HG02943 (cell line): ENCODE measurements around the gene TBC1D4.

ENCODE experiments used
- ATAC-seq: cut with Tn5 transposase; IDR thresholded peaks from one replicate; pipeline ENCODE4 v1.9.1; 2021; ENCODE audit warnings: mild to moderate bottlenecking, low read depth, moderate library complexity; ENCODE audit not compliant: unreplicated experiment

TBC1D4 gene

GRCh38 chr13:75422028-75422427, 59.9 kb downstream of the TBC1D4 start:
- no peak for ATAC-seq

GRCh38 chr13:75421133-75421532, 60.8 kb downstream of the TBC1D4 start:
- ATAC-seq, result no peak

- ATAC-seq, result no peak
These were observed 62.3 kb downstream of the TBC1D4 start for GRCh38 chr13:75419656-75420055.

- ATAC-seq, result no peak
These were observed 63.0 kb downstream of the TBC1D4 start for GRCh38 chr13:75418997-75419396.

GRCh38 chr13:75418186-75418843, 63.7 kb downstream of the TBC1D4 start:
- no peak for ATAC-seq

- no peak for ATAC-seq
These were observed 64.3 kb downstream of the TBC1D4 start for GRCh38 chr13:75417656-75418055.

- ATAC-seq, result no peak
These were observed 65.0 kb downstream of the TBC1D4 start for GRCh38 chr13:75417012-75417384.

- ATAC-seq, result no peak
These were observed 65.5 kb downstream of the TBC1D4 start for GRCh38 chr13:75416327-75417011.

GRCh38 chr13:75415694-75416093, 66.3 kb downstream of the TBC1D4 start:
- ATAC-seq, result no peak

- no peak for ATAC-seq
These were observed 66.8 kb downstream of the TBC1D4 start for GRCh38 chr13:75415171-75415570.

- no peak for ATAC-seq
These were observed 67.7 kb downstream of the TBC1D4 start for GRCh38 chr13:75414036-75414827.

GRCh38 chr13:75411924-75412537, 69.9 kb downstream of the TBC1D4 start:
- no peak for ATAC-seq

- no peak for ATAC-seq
These were observed 71.8 kb downstream of the TBC1D4 start for GRCh38 chr13:75410207-75410606.

GRCh38 chr13:75407998-75408397, 74.0 kb downstream of the TBC1D4 start:
- no peak for ATAC-seq

- ATAC-seq, result no peak
These were observed 74.5 kb downstream of the TBC1D4 start for GRCh38 chr13:75407473-75407872.

GRCh38 chr13:75405976-75406703, 75.8 kb downstream of the TBC1D4 start:
- ATAC-seq, result no peak

- no peak for ATAC-seq
These were observed 77.2 kb downstream of the TBC1D4 start for GRCh38 chr13:75404726-75405125.

GRCh38 chr13:75402787-75403186, 79.2 kb downstream of the TBC1D4 start:
- ATAC-seq, result no peak

- ATAC-seq, result no peak
These were observed 81.2 kb downstream of the TBC1D4 start for GRCh38 chr13:75400775-75401174.

- ATAC-seq, result no peak
These were observed 82.1 kb downstream of the TBC1D4 start for GRCh38 chr13:75399879-75400217.
